A549 (cell line): Measurements from ENCODE around the gene RPS6KC1.

Experiments
- SREBF2 ChIP-seq: fragments of 450-650 bp; IDR thresholded peaks from 2 replicates; pipeline ENCODE4 v1.6.1; 2014; ENCODE audit warnings: mild to moderate bottlenecking, moderate library complexity
- TF ChIP-seq, protein P1 (sequence below): fragments of >200 bp; sonication (Bioruptor Twin); formaldehyde crosslinking; IDR thresholded peaks from 3 replicates; pipeline ENCODE4 v1.5.1; 2016

GRCh38 chr1:213287987-213288386 is 236.9 kb downstream of the RPS6KC1 start:
- TF ChIP-seq, protein P1, sequence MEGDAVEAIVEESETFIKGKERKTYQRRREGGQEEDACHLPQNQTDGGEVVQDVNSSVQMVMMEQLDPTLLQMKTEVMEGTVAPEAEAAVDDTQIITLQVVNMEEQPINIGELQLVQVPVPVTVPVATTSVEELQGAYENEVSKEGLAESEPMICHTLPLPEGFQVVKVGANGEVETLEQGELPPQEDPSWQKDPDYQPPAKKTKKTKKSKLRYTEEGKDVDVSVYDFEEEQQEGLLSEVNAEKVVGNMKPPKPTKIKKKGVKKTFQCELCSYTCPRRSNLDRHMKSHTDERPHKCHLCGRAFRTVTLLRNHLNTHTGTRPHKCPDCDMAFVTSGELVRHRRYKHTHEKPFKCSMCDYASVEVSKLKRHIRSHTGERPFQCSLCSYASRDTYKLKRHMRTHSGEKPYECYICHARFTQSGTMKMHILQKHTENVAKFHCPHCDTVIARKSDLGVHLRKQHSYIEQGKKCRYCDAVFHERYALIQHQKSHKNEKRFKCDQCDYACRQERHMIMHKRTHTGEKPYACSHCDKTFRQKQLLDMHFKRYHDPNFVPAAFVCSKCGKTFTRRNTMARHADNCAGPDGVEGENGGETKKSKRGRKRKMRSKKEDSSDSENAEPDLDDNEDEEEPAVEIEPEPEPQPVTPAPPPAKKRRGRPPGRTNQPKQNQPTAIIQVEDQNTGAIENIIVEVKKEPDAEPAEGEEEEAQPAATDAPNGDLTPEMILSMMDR, result no peak
- TF ChIP-seq SREBF2, result no peak
